ENCODE results near the gene SORCS2.

GRCh38 chr4:7518871-7519637 lies 326.7 kb downstream of the SORCS2 start:
- TF ChIP-seq POLR2AphosphoS5 (IDR thresholded peaks at IDR 0.05; ENCODE audit: low read depth, low read length), result no peak
- no peak for TF ChIP-seq TAF1 (IDR thresholded peaks at IDR 0.05; ENCODE audit: borderline replicate concordance, insufficient read depth, low read length)

Measured in PFSK-1 (cell line).